ENCODE results near the gene RPS19.
"Not testable (repeated sequence)": the region's sequence is repeated elsewhere in the genome, so short reads cannot be mapped to it uniquely, and the experiment has no call there.

RPS19 gene

DNA sequence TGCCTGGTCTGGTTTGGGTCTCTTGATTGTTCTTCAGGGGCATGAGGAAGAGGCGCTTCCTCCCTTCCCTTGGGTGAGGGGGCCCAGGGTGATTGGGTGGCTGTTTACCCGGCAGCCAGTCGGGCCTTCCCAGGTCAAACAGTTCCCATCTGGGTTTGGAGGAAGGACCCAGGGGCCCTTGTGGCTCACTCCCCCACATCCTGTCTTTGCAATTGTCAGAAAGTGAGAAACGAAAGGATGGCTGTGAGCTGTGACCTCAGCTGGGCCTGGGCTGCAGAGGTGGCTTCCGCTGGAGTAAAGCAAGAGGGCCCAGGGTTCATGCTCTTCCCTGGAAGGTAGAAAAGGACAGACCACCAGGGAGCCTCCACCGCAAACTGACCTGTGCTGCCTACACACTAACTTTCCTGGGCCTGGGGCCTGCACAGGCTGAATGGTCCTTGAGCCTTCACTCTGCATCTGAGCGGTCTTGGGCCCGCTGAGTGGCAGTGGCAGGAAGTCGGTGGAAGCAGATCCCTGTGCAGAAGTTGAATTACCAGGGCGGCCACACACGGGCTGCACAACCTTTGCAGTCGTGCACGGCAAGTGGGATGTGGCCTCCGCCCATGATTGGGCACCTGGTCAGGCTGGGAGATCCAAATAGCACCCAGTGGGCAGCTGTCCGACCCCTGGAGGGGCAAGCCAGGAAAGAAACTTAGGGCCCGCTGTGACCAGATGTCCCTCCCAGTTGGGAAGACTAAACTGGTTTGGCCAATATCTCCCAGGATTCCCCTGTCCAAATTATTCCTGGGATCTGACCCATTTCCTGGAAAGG is 11.7 kb downstream of the RPS19 start:
- DNase-seq: no peak
- H3K4me3 ChIP-seq (ENCODE audit: low read depth, low read length): no peak overlapping the region
- in situ Hi-C loops (cut with HindIII; ENCODE audit: low pct_ligation_motif_present, low sequenced_read_pairs): no loop called here
- H3K27ac ChIP-seq: no peak overlapping the region
- TF ChIP-seq, protein P1, sequence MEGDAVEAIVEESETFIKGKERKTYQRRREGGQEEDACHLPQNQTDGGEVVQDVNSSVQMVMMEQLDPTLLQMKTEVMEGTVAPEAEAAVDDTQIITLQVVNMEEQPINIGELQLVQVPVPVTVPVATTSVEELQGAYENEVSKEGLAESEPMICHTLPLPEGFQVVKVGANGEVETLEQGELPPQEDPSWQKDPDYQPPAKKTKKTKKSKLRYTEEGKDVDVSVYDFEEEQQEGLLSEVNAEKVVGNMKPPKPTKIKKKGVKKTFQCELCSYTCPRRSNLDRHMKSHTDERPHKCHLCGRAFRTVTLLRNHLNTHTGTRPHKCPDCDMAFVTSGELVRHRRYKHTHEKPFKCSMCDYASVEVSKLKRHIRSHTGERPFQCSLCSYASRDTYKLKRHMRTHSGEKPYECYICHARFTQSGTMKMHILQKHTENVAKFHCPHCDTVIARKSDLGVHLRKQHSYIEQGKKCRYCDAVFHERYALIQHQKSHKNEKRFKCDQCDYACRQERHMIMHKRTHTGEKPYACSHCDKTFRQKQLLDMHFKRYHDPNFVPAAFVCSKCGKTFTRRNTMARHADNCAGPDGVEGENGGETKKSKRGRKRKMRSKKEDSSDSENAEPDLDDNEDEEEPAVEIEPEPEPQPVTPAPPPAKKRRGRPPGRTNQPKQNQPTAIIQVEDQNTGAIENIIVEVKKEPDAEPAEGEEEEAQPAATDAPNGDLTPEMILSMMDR (IDR thresholded peaks at IDR 0.05; ENCODE audit: low read depth, low read length, missing control alignments): no peak
- H3K27me3 ChIP-seq (replicated peaks): no peaks in the 10 kb centered on the region
- H3K36me3 ChIP-seq (replicated peaks): peaks cover 53% of the 10 kb centered on the region

DNA sequence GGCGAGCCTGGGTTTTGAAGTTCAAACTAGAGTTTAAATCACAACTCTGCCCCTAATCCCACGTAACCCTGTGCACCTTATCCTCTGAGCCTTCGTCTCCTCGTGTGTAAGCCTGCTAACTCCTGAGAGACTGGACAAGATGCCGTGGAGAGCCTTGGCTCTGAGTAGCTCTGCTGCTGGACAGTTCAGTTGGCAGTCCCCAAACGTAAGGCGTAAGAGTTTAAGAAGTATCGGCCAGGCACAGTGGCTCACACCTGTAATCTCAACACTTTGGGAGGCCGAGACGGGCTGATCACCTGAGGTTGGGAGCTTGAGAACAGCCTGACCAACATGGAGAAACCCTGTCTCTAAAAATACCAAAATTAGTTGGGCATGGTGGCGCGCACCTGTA is 12.3 kb downstream of the RPS19 start:
- DNase-seq: no peak
- in situ Hi-C loops (cut with HindIII; ENCODE audit: low pct_ligation_motif_present, low sequenced_read_pairs): no loop called here
- Histone ChIP-seq H3K4me3 (ENCODE audit: low read depth, low read length) (no peak overlapping the region), H3K36me3 (replicated peaks) (peaks cover 47% of the 10 kb centered on the region), H3K27me3 (replicated peaks) (no peaks in the 10 kb centered on the region), H3K27ac (no peak overlapping the region)
- TF ChIP-seq, protein P1 (IDR thresholded peaks at IDR 0.05; ENCODE audit: low read depth, low read length, missing control alignments): no peak

DNA sequence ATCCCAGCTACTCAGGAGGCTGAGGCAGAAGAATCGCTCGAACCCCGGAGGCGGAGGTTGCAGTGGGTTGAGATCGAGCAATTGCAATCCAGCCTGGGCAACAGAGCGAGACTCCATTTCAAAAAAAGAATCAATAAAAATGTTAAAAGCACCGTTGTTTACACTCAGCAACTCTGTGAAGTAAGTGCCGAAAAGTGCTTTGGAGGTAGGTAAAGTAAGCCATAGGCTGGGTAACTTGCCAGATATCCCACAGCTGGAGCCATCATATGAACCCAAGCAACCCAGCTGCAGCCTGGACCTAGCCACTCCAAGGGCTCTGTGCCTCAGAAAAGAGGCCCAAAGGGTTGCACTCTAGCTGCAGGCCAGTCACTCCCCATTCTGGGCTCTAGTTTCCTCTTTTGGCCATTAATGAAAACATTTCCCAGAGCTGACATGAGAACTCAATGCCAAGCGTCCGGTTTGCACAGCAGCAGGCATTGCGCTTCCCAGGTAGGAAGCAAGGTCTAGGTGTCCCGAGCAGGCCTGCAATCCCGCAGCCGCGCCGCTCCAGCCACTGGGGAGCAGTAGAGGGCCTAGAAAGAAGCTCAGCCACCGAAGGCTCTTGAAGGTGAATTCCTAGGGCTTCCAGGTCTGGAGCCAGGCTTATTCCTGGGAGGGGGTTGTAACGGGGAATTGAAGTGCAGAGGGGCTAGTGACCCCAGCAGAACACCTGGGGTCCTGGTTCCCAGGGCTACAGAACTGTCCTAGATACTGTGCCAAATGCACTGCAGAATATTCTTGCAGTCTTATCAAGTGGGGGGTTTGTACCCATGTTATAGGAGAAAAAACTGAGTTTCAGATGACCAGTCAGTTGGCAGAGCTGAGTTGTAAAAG is 13.0 kb downstream of the RPS19 start:
- peaks cover 40% of the 10 kb centered on the region for H3K36me3 ChIP-seq (replicated peaks)
- TF ChIP-seq, protein P1 (IDR thresholded peaks at IDR 0.05; ENCODE audit: low read depth, low read length, missing control alignments): peak; percentile 90
- no peak overlapping the region for H3K27ac ChIP-seq

DNA sequence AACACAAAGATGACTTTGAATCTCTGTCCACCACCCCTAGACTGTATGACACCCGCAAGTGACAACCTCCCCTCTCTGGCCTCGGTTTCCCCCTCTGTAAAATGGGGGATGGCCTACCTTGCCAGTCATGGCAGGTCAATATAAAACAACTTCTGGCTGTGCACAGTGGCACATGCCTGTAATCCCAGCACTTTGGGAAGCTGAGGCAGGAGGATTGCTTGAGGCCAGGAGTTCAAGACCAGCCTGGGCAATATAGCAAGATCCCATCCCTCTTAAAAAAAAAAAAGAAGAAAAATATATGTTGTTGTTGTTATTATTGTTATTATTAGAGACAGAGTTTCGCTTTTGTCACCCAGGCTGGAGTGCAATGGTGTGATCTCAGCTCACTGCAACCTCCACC is 15.9 kb downstream of the RPS19 start:
- DNase-seq; H3K27ac ChIP-seq; H3K27me3 ChIP-seq (replicated peaks); in situ Hi-C loops (cut with HindIII; ENCODE audit: low pct_ligation_motif_present, low sequenced_read_pairs); H3K4me3 ChIP-seq (ENCODE audit: low read depth, low read length): not testable (repeated sequence)
- peaks cover 16% of the 10 kb centered on the region for H3K36me3 ChIP-seq (replicated peaks)

More for the DNA sequence above, 13.0 kb downstream of the RPS19 start:
- Histone ChIP-seq H3K27me3 (replicated peaks) (no peaks in the 10 kb centered on the region), H3K4me3 (ENCODE audit: low read depth, low read length) (no peak overlapping the region)
- in situ Hi-C loops (cut with HindIII; ENCODE audit: low pct_ligation_motif_present, low sequenced_read_pairs): no loop called here
- DNase-seq: peak; percentile 58

DNA sequence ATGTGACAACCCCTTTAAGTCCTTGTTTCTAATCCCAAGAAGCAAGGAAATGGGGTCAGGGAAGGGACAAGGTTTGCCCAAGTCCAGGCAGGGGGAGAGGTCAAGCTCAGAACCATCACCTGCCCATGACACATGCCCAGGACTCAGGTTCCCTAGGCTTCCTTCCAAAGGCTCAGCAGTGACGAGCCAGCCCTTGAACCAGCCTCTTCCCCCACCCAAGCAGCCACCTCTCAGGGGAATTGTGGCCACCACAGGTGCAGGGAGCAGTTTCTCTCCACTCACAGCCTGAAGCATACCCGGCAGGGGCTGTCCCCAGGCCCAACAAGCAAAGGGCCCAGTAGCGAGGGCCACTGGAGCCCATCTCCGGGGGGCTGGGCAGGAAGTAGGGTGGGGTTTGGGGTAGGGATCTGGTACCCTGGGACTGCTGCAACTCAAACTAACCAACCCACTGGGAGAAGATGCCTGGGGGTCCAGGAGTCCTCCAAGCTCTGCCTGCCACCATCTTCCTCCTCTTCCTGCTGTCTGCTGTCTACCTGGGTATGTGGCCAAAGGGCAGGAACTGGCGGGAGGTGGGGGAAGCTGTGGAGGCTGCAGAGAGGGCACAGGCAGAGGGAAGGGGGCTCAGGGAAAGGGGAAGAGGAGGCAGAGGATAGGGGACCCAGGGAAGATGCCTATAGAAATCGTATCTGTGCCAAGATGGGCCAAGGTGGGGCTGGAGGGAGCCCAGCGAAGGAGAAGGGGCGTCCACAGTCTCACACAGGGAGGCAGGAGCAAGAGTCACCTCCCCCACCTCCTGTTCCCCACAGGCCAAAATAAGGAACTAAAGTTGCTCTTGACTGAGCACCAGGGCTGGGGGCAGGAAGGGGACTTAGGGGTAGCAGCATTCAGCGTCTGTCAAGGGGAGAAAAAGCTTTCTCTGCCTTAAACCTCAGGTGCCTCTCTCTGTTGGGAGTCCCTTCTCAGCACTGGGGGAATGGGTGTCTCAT is 17.1 kb downstream of the RPS19 start, which contains the start of gene CD79A:
TSS of gene CD79A (plus strand) at position 433 of the 986 bp plus-strand sequence. CDS start at position 459, 26 bp downstream.
- Histone ChIP-seq H3K27me3 (replicated peaks) (no peaks in the 10 kb centered on the region), H3K27ac (no peak within 1 kb of the TSS), H3K36me3 (replicated peaks) (peaks cover 4% of the 10 kb centered on the region), H3K4me3 (ENCODE audit: low read depth, low read length) (no peak within 1 kb of the TSS)
- no peak for DNase-seq
- TF ChIP-seq, protein P1 (IDR thresholded peaks at IDR 0.05; ENCODE audit: low read depth, low read length, missing control alignments): no peak
- in situ Hi-C loops (cut with HindIII; ENCODE audit: low pct_ligation_motif_present, low sequenced_read_pairs): no loop called here
